GM12878 (cell line): ENCODE measurements around the gene GDPD2. TPM values are rescaled to one million over a fixed set of nuclear protein-coding genes. Genes with fewer than 3 reads are reported as not detected.

Experiments
- ATAC-seq: fragments of 200-7000 bp; cut with Tn5 transposase; 3 replicates; pipeline ENCODE4 v1.9.1; 2020; ENCODE audit warnings: mild to moderate bottlenecking, moderate library complexity
- BruUV-seq: library from RNA; stranded (reverse); fragments of 400-500 nt; replicated peaks from 2 replicates; lab custom pipeline; 2021; lab: Mats Ljungman, UMichigan
- CTCF ChIA-PET: fragments of 300-600 bp; sonication (Branson Sonifier 250); formaldehyde crosslinking; extraction: SDS; loops from one replicate; lab custom pipeline; 2021; ENCODE audit warnings: inconsistent platforms; lab: Yijun Ruan, JAX
- POLR2A ChIA-PET: fragments of 350-600 bp; formaldehyde crosslinking; extraction: SDS; loops from one replicate; lab custom pipeline; 2021; ENCODE audit warnings: inconsistent platforms; lab: Charles Lee
- RAD21 ChIA-PET: fragments of 300-600 bp; sonication (Branson Sonifier 250); formaldehyde crosslinking; loops from one replicate; lab custom pipeline; 2023; ENCODE audit warnings: antibody characterized with exemption; ENCODE audit not compliant: unreplicated experiment; lab: Charles Lee
- SMC1A ChIA-PET: fragments of 300-600 bp; sonication (Branson Sonifier 250); formaldehyde crosslinking; loops from one replicate; lab custom pipeline; 2023; ENCODE audit not compliant: unreplicated experiment, uncharacterized antibody; lab: Charles Lee
- DNase-seq: peaks from one replicate; pipeline ENCODE4 v3.0.0-alpha.2; 2011; ENCODE audit warnings: low read depth, low spot score
- FAIRE-seq: peaks from 3 replicates; lab custom pipeline; 2011; peaks lifted over from hg19 to GRCh38; lab: Jason Lieb, UNC
- H2AFZ ChIP-seq: 2 replicates; pipeline ENCODE4 v1.6.0; 2011; ENCODE audit warnings: low read depth, low read length, control low read depth; ENCODE audit not compliant: control insufficient read depth
- H3K27ac ChIP-seq: 2 replicates; pipeline ENCODE4 v1.5.1; 2011; ENCODE audit warnings: control low read depth; ENCODE audit not compliant: control insufficient read depth, insufficient read depth
- H3K27me3 ChIP-seq, 2 experiments: replicated peaks in 1 of 2; 2 replicates each; pipeline versions ENCODE4 v1.6.0 to v1.6.1; 2011; ENCODE audit warnings: low read length in 1 of 2; ENCODE audit not compliant: control insufficient read depth in 2 of 2, insufficient read depth in 2 of 2
- H3K36me3 ChIP-seq, 2 experiments: 2 replicates each; pipeline ENCODE4 v1.5.1; 2011; ENCODE audit warnings: low read length in 1 of 2; ENCODE audit not compliant: control insufficient read depth in 2 of 2, insufficient read depth in 2 of 2
- H3K4me1 ChIP-seq: 2 replicates; pipeline ENCODE4 v1.6.1; 2011; ENCODE audit warnings: mild to moderate bottlenecking, low read length, moderate library complexity, mixed read lengths; ENCODE audit not compliant: control insufficient read depth, insufficient read depth
- H3K4me2 ChIP-seq: 2 replicates; pipeline ENCODE4 v1.6.0; 2011; ENCODE audit warnings: control low read depth; ENCODE audit not compliant: control insufficient read depth, insufficient read depth
- H3K4me3 ChIP-seq: fragments of 200-600 bp; sonication (generic); 2 replicates; pipeline ENCODE4 v1.5.1; 2016
- H3K79me2 ChIP-seq: 2 replicates; pipeline ENCODE4 v1.6.0; 2011; ENCODE audit warnings: low read length; ENCODE audit not compliant: control insufficient read depth, insufficient read depth
- H3K9ac ChIP-seq: 2 replicates; pipeline ENCODE4 v1.8.0; 2011; ENCODE audit warnings: low read length, control low read depth, mixed read lengths; ENCODE audit not compliant: control insufficient read depth, insufficient read depth
- H3K9me3 ChIP-seq: replicated peaks from 3 replicates; pipeline ENCODE4 v1.5.1; 2011; ENCODE audit warnings: mild to moderate bottlenecking, low read length; ENCODE audit not compliant: control insufficient read depth, insufficient read depth
- H4K20me1 ChIP-seq: 2 replicates; pipeline ENCODE4 v1.6.0; 2011; ENCODE audit not compliant: control insufficient read depth, insufficient read depth
- BCL11A ChIP-seq: IDR thresholded peaks from 2 replicates; pipeline ENCODE4 v1.6.1; 2011; ENCODE audit warnings: low read depth, low read length
- EGR1 ChIP-seq, 2 experiments: IDR thresholded peaks; 1 replicate in 1 of 2; 2 replicates in 1 of 2; pipeline ENCODE4 v1.6.1; 2011 to 2012; ENCODE audit warnings: low read depth in 2 of 2, low read length in 2 of 2, borderline replicate concordance in 1 of 2, mild to moderate bottlenecking in 1 of 2, moderate library complexity in 1 of 2
- FOXM1 ChIP-seq: IDR thresholded peaks from 2 replicates; pipeline ENCODE4 v1.6.1; 2012; ENCODE audit warnings: low read depth, mild to moderate bottlenecking, inconsistent platforms, low read length, moderate library complexity
- HSF1 ChIP-seq: fragments of 150-350 bp; IDR thresholded peaks from 2 replicates; pipeline ENCODE4 v1.6.1; 2014; ENCODE audit warnings: mild to moderate bottlenecking, low read depth, low read length
- KDM1A ChIP-seq: fragments of 200-600 bp; sonication (generic); IDR thresholded peaks from 2 replicates; pipeline ENCODE4 v1.6.1; 2016; ENCODE audit warnings: borderline replicate concordance
- PML ChIP-seq: IDR thresholded peaks from 2 replicates; pipeline ENCODE4 v1.6.1; 2012; ENCODE audit warnings: low read length, inconsistent platforms
- RAD21 ChIP-seq: IDR thresholded peaks from 2 replicates; pipeline ENCODE4 v1.6.1; 2011; ENCODE audit warnings: mild to moderate bottlenecking, low read depth, low read length, moderate library complexity; ENCODE audit not compliant: insufficient read depth
- RB1 ChIP-seq: fragments of 450-650 bp; formaldehyde crosslinking; IDR thresholded peaks from 2 replicates; pipeline ENCODE4 v1.6.1; 2017; ENCODE audit warnings: mild to moderate bottlenecking, borderline replicate concordance
- RUNX3 ChIP-seq: IDR thresholded peaks from 2 replicates; pipeline ENCODE4 v1.6.1; 2012; ENCODE audit warnings: low read length, inconsistent platforms
- WRNIP1 ChIP-seq: IDR thresholded peaks from 2 replicates; pipeline ENCODE4 v1.6.1; 2011; ENCODE audit warnings: low read depth, low read length, improper control_type of control experiment, borderline replicate concordance
- ZBTB4 ChIP-seq: fragments of 450-650 bp; formaldehyde crosslinking; IDR thresholded peaks from 2 replicates; pipeline ENCODE4 v1.4.0; 2022; ENCODE audit warnings: mild to moderate bottlenecking, moderate library complexity
- ZBTB40 ChIP-seq: fragments of 450-650 bp; IDR thresholded peaks from 2 replicates; pipeline ENCODE4 v1.6.1; 2016; ENCODE audit warnings: mild to moderate bottlenecking, moderate library complexity, borderline replicate concordance
- WGBS: methylation state at CpG from one replicate; pipeline ENCODE4 v1.1.6; 2016; ENCODE audit warnings: low lambda C conversion rate; ENCODE audit not compliant: insufficient replicate concordance, insufficient coverage; ENCODE audit errors: missing lambda C conversion rate; 5-methylcytosine and 5-hydroxymethylcytosine counted together
- in situ Hi-C: fragments of 300-500 bp; cut with MboI; formaldehyde crosslinking; loops from 9 replicates; pipeline ENCODE4 v1.14.3; 2018; ENCODE audit warnings: mixed read lengths
- intact Hi-C: fragments of 100-400 bp; cut with micrococcal nuclease; formaldehyde crosslinking; loops from one replicate; pipeline ENCODE4 v1.14.2; 2022; ENCODE audit not compliant: unreplicated experiment
- polyA plus RNA-seq, 11 experiments: library from polyadenylated mRNA; depleted of rRNA in 4 of 11; unstranded in 6 of 11; stranded (reverse) in 5 of 11; fragments of >200 nt; fragmentation: Nextera tagmentation in 4 of 11; fragmentation: Illumina TruSeq in 1 of 11; extraction: Ambion mirVana in 4 of 11; extraction: Trizol in 1 of 11; gene quantifications; 1 replicate in 1 of 11; 2 replicates in 10 of 11; pipeline versions ENCODE4 v1.2.1 to v1.2.3, GENCODE V29; 2011 to 2016; ENCODE audit warnings: inconsistent platforms in 2 of 11, missing spikeins in 2 of 11, low read depth in 1 of 11
- total RNA-seq, 4 experiments: library from RNA; depleted of rRNA in 3 of 4; stranded (reverse); fragments of >200 nt in 3 of 4; fragmentation: Illumina TruSeq in 1 of 4; extraction: Trizol in 1 of 4; gene quantifications; 2 replicates each; pipeline versions ENCODE4 v1.2.1 to v1.2.3, GENCODE V29; 2013 to 2021
- TF ChIP-seq, protein P1 (sequence below): fragments of 450-650 bp; IDR thresholded peaks from 2 replicates; pipeline ENCODE4 v1.6.1; 2017; ENCODE audit warnings: borderline replicate concordance

The GDPD2 gene
- total and polyA plus RNA-seq, 10 of the 15 experiments (the other 5 are each of a cell fraction or from before 2014, with no cell fraction given), result 0.04 to 0.11 (median 0.09) TPM; not detected in 7

- ChIA-PET RAD21 (no interaction called here), SMC1A (interaction anchor here (0.6 kb wide), 1 partner anchor 15 kb away, joined by 3 read pairs; no protein-coding TSS in a partner anchor), CTCF (no interaction called here), POLR2A (no interaction called here)
- Histone ChIP-seq H3K4me1 (peaks cover 15% of the 10 kb centered on the region), H3K9me3 (no peaks in the 10 kb centered on the region), H3K27ac (no peak overlapping the region), H3K9ac (no peak overlapping the region), H3K4me2 (no peak overlapping the region), H3K27me3 (no peaks in the 10 kb centered on the region; a peak in 1 of 4 replicates), H3K4me3 (no peak overlapping the region), H4K20me1 (no peaks in the 10 kb centered on the region), H2AFZ (no peak overlapping the region), H3K36me3 (no peaks in the 10 kb centered on the region), H3K79me2 (no peaks in the 10 kb centered on the region)
- WGBS, result 14% methylated on average over 1 of the region's 1 CpG
- no TSS peak for BruUV-seq
- intact Hi-C loops, result loop anchor here (5.0 kb wide), 1 partner anchor 113 kb away; no protein-coding TSS in a partner anchor
- ATAC-seq (peak; percentile 32), FAIRE-seq (no peak), DNase-seq (no peak)
- in situ Hi-C loops, result loop anchor here (25.0 kb wide), 1 partner anchor 402 kb away; the partner anchor contains the start of gene AWAT2
- TF ChIP-seq RUNX3 (peak; percentile 71), FOXM1 (no peak), ZBTB4 (CRISPR knock-in tag) (no peak), ZBTB40 (no peak), BCL11A (no peak), PML (no peak), RAD21 (no peak), KDM1A (no peak), HSF1 (no peak), RB1 (no peak), WRNIP1 (no peak), EGR1 (IDR thresholded peaks at IDR 0.05; ENCODE audit: borderline replicate concordance in 1 of 2, low read depth in 2 of 2, low read length in 2 of 2) (no peak)
- TF ChIP-seq, protein P1, sequence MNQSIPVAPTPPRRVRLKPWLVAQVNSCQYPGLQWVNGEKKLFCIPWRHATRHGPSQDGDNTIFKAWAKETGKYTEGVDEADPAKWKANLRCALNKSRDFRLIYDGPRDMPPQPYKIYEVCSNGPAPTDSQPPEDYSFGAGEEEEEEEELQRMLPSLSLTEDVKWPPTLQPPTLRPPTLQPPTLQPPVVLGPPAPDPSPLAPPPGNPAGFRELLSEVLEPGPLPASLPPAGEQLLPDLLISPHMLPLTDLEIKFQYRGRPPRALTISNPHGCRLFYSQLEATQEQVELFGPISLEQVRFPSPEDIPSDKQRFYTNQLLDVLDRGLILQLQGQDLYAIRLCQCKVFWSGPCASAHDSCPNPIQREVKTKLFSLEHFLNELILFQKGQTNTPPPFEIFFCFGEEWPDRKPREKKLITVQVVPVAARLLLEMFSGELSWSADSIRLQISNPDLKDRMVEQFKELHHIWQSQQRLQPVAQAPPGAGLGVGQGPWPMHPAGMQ, result no peak
Observed at GRCh38 chrX:70439016-70439415, 15.9 kb downstream of the GDPD2 start.
